Stomach (tissue), 9 donors: ENCODE measurements around the gene YPEL4. TPM values are rescaled to one million over a fixed set of nuclear protein-coding genes. Genes with fewer than 3 reads are reported as not detected.

Experiments used
- DNase-seq, 2 donors: peaks; one replicate each; pipeline versions ENCODE4 v3.0.0 to v3.0.0-alpha.2; 2013 to 2019
- H3K27ac ChIP-seq, 5 donors: fragments of 200-600 bp in 4 of 5; sonication (generic) in 4 of 5; one replicate each; pipeline ENCODE4 v1.5.1; 2013 to 2019; ENCODE audit warnings: mild to moderate bottlenecking in 1 of 5, moderate library complexity in 1 of 5
- H3K27me3 ChIP-seq, 3 donors: fragments of 200-600 bp; sonication (generic); one replicate each; pipeline ENCODE4 v1.5.1; 2017 to 2019; ENCODE audit warnings: mixed run types in 1 of 3
- H3K36me3 ChIP-seq, 4 donors: fragments of 200-600 bp; sonication (generic); 1 replicate in 3 of 4; 2 replicates in 1 of 4; pipeline ENCODE4 v1.5.1; 2016 to 2019
- H3K4me1 ChIP-seq, 4 donors: fragments of 200-600 bp; sonication (generic); one replicate each; pipeline ENCODE4 v1.5.1; 2016 to 2019
- H3K4me3 ChIP-seq, 4 donors: fragments of 200-600 bp; sonication (generic) in 3 of 4; one replicate each; pipeline ENCODE4 v1.5.1; 2016 to 2019; ENCODE audit warnings: mild to moderate bottlenecking in 1 of 4
- H3K9me3 ChIP-seq, 4 donors: fragments of 200-600 bp; sonication (generic); one replicate each; pipeline ENCODE4 v1.5.1; 2016 to 2019
- CTCF ChIP-seq, 7 experiments: fragments of 450-650 bp in 4 of 7; fragments of 200-600 bp in 3 of 7; sonication (generic) in 3 of 7; IDR thresholded peaks; one replicate each; pipeline ENCODE4 v1.5.1; 2016 to 2019; ENCODE audit warnings: antibody characterized with exemption in 7 of 7, control low read depth in 2 of 7, mild to moderate bottlenecking in 1 of 7
- EP300 ChIP-seq: sonication (generic); formaldehyde crosslinking; IDR thresholded peaks from one replicate; pipeline ENCODE4 v1.6.1; 2017; ENCODE audit warnings: antibody characterized with exemption
- POLR2A ChIP-seq, 4 donors: fragments of 450-650 bp; IDR thresholded peaks; one replicate each; pipeline ENCODE4 v1.6.1; 2016; ENCODE audit warnings: antibody characterized with exemption in 4 of 4, control low read depth in 2 of 4, mild to moderate bottlenecking in 1 of 4, moderate library complexity in 1 of 4
- POLR2AphosphoS5 ChIP-seq, 3 donors: sonication (generic); formaldehyde crosslinking; IDR thresholded peaks; one replicate each; pipeline ENCODE4 v1.6.1; 2016; ENCODE audit warnings: antibody characterized with exemption in 3 of 3
- WGBS, 5 donors: extraction: QIAGEN DNeasy Blood & Tissue Kit in 3 of 5; methylation state at CpG; one replicate each; pipeline versions ENCODE4 v1.1.5 to v1.1.7; 2013 to 2018; 5-methylcytosine and 5-hydroxymethylcytosine counted together
- intact Hi-C: fragments of 100-400 bp; cut with DNase I; formaldehyde crosslinking; loops from one replicate; pipeline ENCODE4 v1.15.1; 2023; ENCODE audit warnings: low total_unique reads
- polyA plus RNA-seq, 3 donors: library from polyadenylated mRNA; stranded (reverse); fragments of 200-250 nt; gene quantifications; one replicate each; pipeline ENCODE4 v1.2.3, GENCODE V29; 2013
- total RNA-seq, 5 donors: library from RNA; depleted of rRNA; stranded (reverse); fragments of >200 nt; gene quantifications; one replicate each; pipeline versions ENCODE4 v1.1.0 to v1.2.3, GENCODE V29; 2014 to 2016
- donor health status: healthy with polysubstance abuse.
- donor health status: Bipolar disorder and iron deficiency.
- donor health status: healthy.

Gene YPEL4
- total and polyA plus RNA-seq, 8 donors: 0.29 to 3.2 (median 0.68) TPM; not detected in 3

DNA sequence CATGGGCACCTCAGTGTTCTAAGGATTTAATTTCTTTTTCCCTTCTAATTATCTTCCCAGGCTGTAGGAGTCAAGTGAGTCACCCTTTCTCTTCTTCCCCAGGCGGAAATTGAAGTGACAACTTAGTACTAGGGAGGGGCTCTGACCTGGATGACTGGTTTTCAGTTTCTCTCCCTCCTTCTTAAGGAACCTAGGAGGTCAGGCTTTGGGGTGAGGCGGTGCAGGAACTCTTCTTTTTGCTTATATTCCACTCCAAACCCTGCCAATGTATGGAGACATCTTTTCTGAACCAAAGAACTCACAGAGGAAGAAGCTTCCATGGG, 30.8 kb upstream of the YPEL4 start:
- H3K4me3 ChIP-seq: no peak overlapping the region
- H3K27ac ChIP-seq: peak overlapping the region in 2 of 5 donors; percentile 44 to 58
- H3K9me3 ChIP-seq: no peaks in the 10 kb centered on the region
- peak in 1 of 2 donors; percentile 30 for DNase-seq
- WGBS, 5 donors: 64 to 77% (median 70%) methylated on average over 2 of the region's 2 CpGs
- intact Hi-C loops: no loop called here
- H3K36me3 ChIP-seq: peaks cover 31 to 74% (median 68%) of the 10 kb centered on the region in 4 donors
- TF ChIP-seq POLR2AphosphoS5 (IDR thresholded peaks at IDR 0.05) (peak in 1 of 3 donors; percentile 35), POLR2A (IDR thresholded peaks at IDR 0.05) (no peak), CTCF (IDR thresholded peaks at IDR 0.05) (no peak)
- no peaks in the 10 kb centered on the region for H3K27me3 ChIP-seq
- H3K4me1 ChIP-seq: peaks cover 20 to 38% (median 29%) of the 10 kb centered on the region in 4 donors

DNA sequence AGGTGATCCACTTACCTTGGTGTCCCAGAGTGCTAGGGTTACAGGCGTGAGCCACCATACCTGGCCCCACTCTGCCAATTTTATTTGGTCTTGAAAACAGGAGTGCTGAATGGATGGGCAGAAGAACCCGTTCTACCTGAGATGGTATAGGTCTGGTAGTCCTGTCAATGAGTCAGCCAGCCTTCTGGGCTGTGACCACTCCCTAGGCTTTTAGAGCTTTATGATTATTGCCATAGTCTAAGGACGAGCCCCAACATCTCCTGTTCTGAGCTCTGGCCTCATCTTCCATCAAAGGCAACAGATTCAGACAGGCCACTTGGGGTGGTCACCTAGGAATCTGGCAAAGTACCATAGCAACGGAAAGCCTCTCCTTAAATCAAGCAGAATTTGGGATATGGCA, 29.7 kb upstream of the YPEL4 start:
- H3K4me1 ChIP-seq: peaks cover 25 to 49% (median 39%) of the 10 kb centered on the region in 4 donors
- TF ChIP-seq EP300: no peak
- 81 to 88% (median 83%) methylated on average over 4 of the region's 4 CpGs for WGBS, 5 donors
- no peaks in the 10 kb centered on the region for H3K27me3 ChIP-seq
- H3K4me3 ChIP-seq: no peak overlapping the region
- no peaks in the 10 kb centered on the region for H3K9me3 ChIP-seq
- intact Hi-C loops: no loop called here
- H3K27ac ChIP-seq: peak overlapping the region in 2 of 5 donors; percentile 5 to 58
- peaks cover 24 to 72% (median 68%) of the 10 kb centered on the region in 4 donors for H3K36me3 ChIP-seq
- no peak for DNase-seq

GRCh38 chr11:57675176-57675941, 25.6 kb upstream of the YPEL4 start:
- H3K27me3 ChIP-seq: no peaks in the 10 kb centered on the region
- peak overlapping the region in 1 of 4 donors; percentile 8 for H3K4me3 ChIP-seq
- TF ChIP-seq EP300: no peak
- TF ChIP-seq POLR2A (IDR thresholded peaks at IDR 0.05): no peak
- no peak for TF ChIP-seq CTCF (IDR thresholded peaks at IDR 0.05)
- TF ChIP-seq POLR2AphosphoS5 (IDR thresholded peaks at IDR 0.05): no peak
- H3K36me3 ChIP-seq: peaks cover 25 to 67% (median 61%) of the 10 kb centered on the region in 4 donors
- H3K27ac ChIP-seq: peak overlapping the region in 1 of 5 donors; percentile 4
- peaks cover 25 to 70% (median 48%) of the 10 kb centered on the region in 4 donors for H3K4me1 ChIP-seq
- 74 to 85% (median 79%) methylated on average over 3 of the region's 3 CpGs for WGBS, 5 donors
- intact Hi-C loops: no loop called here
- peak in 1 of 2 donors; percentile 54 for DNase-seq
- no peaks in the 10 kb centered on the region for H3K9me3 ChIP-seq

- intact Hi-C loops: no loop called here
- H3K36me3 ChIP-seq: peaks cover 25 to 67% (median 61%) of the 10 kb centered on the region in 4 donors
- no peaks in the 10 kb centered on the region for H3K9me3 ChIP-seq
- no peaks in the 10 kb centered on the region for H3K27me3 ChIP-seq
- DNase-seq: no peak
- no peak for TF ChIP-seq EP300
- TF ChIP-seq POLR2A (IDR thresholded peaks at IDR 0.05): no peak
- no peak for TF ChIP-seq CTCF (IDR thresholded peaks at IDR 0.05)
- TF ChIP-seq POLR2AphosphoS5 (IDR thresholded peaks at IDR 0.05): no peak
- no peak overlapping the region for H3K4me3 ChIP-seq
- H3K27ac ChIP-seq: no peak overlapping the region
- peaks cover 26 to 70% (median 48%) of the 10 kb centered on the region in 4 donors for H3K4me1 ChIP-seq
Observed at GRCh38 chr11:57674251-57674650, 24.5 kb upstream of the YPEL4 start.

DNA sequence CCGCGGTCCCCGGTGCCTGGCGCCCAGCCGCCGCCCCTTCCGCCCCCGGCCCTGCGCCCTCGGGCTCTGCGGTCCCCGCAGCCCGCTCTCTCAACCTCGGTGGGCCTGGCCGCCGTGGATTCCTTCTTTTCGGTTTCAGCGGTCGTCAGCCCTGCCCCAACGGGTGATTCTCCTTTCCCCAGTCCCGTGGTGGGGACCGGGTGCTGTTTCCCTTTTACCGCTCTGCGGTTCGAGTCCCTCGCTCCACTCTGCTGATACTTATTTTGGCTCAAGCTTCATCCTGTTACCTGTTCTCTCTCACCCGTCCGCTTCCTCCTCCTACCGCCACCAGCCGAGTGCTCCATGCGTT, 18.7 kb upstream of the YPEL4 start:
- H3K36me3 ChIP-seq: peaks cover 15 to 20% (median 18%) of the 10 kb centered on the region in 4 donors
- WGBS, 5 donors: 0 to 1% (median 0%) methylated on average over 30 to 31 of the region's 31 CpGs
- peak overlapping the region; percentile 67 to 97 (median 80) for H3K4me3 ChIP-seq
- peaks cover 17 to 51% (median 36%) of the 10 kb centered on the region in 4 donors for H3K4me1 ChIP-seq
- H3K27me3 ChIP-seq: no peaks in the 10 kb centered on the region
- intact Hi-C loops: no loop called here
- no peak for TF ChIP-seq CTCF (IDR thresholded peaks at IDR 0.05)
- no peak for TF ChIP-seq POLR2A (IDR thresholded peaks at IDR 0.05)
- TF ChIP-seq EP300: no peak
- no peak for TF ChIP-seq POLR2AphosphoS5 (IDR thresholded peaks at IDR 0.05)
- peak overlapping the region; percentile 86 to 99 (median 98) for H3K27ac ChIP-seq
- H3K9me3 ChIP-seq: no peaks in the 10 kb centered on the region
- no peak for DNase-seq
